Mucosa of gallbladder (tissue), 1 donor: Measurements from ENCODE around the gene GOLGA3. TPM values are rescaled to one million over a fixed set of nuclear protein-coding genes. Genes with fewer than 3 reads are reported as not detected.

ENCODE experiments used
- DNase-seq: peaks from one replicate; pipeline ENCODE4 v3.0.0-alpha.2; 2020; ENCODE audit warnings: low spot score
- total RNA-seq: library from RNA; stranded (reverse); gene quantifications from one replicate; pipeline ENCODE4 v1.2.1, GENCODE V29; 2021
- donor health status: DM: no; HTN: no; CAD: no.

Gene GOLGA3
- total RNA-seq, 1 donor from 2014 or later, result 72.2 TPM

DNA sequence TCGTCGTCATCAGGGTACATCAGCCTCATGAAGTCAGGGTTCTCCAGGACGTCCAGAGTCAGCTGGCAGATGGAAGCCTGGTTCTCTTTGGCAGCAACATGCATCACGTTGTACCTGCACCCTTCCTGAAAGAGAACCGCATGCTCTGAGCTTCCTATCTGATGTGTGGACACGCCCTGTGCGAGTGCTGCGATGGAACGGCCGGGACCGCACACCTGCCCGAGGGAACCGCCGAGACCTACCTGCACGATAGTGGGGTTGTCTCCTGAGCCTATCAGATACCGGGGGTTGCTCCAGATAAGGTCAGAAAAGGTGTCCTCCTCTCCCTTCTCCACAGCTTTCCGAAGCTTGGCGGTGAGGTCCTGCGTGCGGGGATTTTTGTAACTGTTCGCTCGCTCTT is 80.8 kb downstream of the GOLGA3 start:
- DNase-seq, result no peak

- no peak for DNase-seq
Observed at GRCh38 chr12:132747395-132747794, 81.3 kb downstream of the GOLGA3 start.

- DNase-seq, result no peak
Observed at GRCh38 chr12:132746613-132747012, 82.1 kb downstream of the GOLGA3 start.

DNA sequence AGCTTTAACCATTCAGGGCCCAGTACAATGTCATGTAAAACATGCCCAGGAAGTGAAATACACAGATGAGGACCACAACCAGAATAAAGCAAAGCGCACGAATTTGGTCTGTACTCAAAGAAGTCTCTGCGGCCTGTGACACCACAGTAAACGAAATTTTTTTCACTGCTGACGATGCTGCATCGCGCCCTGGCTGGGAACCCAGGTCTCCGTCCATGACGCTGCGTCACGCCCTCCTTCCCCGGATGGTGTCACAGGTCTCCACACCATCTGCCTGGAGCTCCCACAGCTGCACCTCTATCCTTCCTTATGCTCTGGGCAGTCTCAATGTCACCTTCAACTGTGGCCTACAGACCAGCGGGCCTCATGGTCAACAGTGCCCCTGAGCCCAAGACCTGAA is 84.8 kb downstream of the GOLGA3 start:
- no peak for DNase-seq

DNA sequence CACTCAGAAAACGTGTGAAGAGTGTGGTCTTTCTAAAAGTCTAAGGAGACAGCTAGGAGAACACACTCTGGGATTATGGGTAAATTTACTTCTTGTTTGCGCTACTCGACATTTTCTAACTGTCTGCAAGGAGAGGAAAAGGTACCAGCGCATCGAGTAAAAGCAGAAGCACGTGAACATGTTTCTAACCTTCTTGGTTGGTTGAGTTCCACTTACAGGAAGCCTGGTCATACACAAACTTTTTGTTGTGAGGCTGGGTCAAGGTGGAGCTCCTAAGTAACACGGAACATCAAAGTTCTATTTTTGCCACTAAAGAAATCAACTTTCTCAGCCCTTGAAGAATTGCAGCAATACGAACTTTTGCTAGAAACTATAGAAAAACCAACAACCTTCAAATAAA is 87.0 kb downstream of the GOLGA3 start:
- no peak for DNase-seq

GRCh38 chr12:132740652-132741051 is 88.0 kb downstream of the GOLGA3 start:
- no peak for DNase-seq

DNA sequence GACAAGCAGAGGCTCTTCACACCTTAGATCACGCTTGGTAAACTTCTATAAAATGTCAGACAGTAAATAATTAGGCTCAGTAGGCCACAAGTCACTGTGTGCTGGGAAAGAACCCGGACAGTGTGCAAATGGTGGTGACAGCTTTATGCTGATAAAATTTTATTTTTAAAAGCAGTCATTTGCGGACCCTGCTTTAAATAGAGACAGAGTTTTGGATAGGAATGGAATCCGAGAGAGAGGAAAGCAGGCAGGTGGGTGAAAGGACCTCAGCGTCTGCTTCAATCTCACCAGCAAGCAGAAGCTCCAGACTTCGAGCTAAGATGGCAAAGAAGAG is 88.4 kb downstream of the GOLGA3 start:
- DNase-seq, result no peak

DNA sequence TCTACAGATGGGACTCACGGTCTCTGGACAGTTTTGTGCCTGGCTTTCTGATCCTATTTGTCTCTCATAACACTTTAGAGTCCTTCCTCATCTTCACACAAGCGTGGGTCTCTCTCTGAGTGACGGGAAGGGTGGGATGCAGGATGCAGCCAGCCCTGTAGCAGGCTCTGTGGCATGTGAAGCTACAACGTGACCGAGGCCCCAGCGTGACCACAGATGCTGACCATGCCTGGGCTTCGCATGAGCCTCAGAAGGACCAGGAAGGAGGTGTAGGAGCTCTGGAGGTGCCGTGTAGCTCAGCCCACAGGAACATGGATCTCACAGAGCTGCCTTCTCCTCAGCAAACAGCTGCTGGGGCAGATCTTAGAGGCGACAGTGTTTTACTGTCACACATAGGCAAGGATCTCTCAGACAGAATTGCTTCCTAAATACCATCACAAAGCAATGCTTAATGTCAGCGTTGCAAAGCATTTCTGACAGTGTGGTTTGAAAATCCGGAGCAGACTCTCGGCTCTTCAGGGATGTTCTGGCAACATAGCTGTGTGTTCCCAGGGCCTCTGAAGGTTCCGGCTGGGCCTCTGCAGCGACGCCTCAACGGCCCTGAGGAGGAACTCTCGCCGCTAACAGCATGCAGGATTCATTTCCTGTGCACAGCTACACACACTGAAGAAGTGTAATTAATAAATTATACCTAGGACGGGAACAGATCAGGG is 88.9 kb downstream of the GOLGA3 start:
- DNase-seq, result no peak

GRCh38 chr12:132736913-132737312 is 91.8 kb downstream of the GOLGA3 start:
- DNase-seq, result no peak

DNA sequence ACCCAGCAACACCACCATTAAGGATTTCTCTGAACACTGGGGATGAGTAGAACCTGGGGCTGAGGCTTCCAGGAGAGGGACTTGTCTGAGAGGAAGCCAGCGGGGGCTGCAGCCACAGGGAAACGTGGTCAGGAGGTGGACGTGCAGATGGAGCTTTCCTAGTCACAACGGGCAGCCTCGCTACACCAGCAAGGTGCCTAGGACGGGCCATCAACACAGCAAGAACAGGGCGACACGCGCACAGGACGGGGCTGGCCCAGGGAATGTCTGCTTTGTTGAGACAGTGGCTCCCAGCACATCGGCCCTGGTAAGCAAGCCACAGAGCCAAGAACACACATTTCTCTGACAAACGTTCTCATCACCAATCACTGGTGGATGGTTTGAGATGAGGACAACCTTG is 92.3 kb downstream of the GOLGA3 start:
- DNase-seq, result no peak

DNA sequence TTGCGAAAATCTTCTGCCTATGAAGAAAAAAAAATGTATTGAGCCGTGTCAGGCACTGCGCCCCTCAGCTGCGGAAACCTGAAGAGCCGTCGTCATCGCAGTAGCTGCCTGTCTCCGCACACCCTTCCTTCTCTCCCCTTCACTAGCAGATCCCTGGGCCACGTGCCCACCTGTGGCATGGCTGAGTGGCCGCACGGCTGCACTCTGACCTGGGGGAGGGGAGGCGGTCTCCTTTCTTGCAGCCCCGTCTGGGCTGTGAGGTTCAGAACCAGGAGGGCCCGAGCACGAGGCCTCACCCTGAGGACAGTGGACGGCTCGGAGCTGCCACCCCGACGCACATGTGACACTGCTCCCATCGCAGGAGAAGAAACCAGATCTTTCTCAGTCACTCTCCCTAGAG is 93.2 kb downstream of the GOLGA3 start:
- DNase-seq, result no peak

- DNase-seq, result no peak
Observed at GRCh38 chr12:132734206-132734605, 94.5 kb downstream of the GOLGA3 start.

DNA sequence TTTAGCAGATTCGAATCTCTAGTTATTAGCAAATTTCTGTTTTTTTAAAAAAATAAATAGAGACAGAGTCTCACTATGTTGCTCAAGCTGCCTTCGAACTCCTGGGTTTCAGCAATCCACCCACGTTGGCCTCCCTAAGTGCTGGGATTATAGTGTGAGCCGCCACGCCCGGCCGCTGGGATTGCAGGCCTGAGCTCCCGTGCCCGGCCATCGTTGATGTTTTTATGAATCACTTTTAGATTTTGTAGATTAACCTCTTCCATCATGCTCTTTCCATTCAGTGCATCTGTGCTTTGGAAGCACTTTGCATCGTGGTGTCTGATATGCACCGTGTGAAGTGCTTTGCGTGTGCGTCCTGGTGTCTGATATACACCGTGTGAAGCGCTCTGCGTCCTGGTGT is 97.1 kb downstream of the GOLGA3 start:
- no peak for DNase-seq

DNA sequence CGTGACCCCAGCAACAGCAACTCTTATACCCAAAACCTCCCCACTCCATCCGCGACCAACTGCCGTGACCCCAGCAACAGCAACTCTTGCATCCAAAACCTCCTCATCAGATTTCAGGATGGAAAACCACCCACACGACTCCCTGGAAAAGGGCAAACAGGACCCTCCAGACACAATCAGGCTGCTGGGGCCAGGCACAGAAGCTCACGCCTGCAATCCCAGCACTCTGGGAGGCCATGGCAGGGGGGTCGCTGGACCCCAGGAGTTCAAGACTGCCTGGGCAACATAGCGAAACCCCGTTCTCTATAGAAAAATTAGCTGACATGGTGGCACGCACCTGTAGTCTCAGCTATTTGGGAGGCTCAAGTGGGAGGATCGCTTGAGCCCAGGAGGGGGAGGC is 98.3 kb downstream of the GOLGA3 start:
- DNase-seq, result no peak

GRCh38 chr12:132729541-132730320 is 98.9 kb downstream of the GOLGA3 start:
- DNase-seq, result no peak

DNA sequence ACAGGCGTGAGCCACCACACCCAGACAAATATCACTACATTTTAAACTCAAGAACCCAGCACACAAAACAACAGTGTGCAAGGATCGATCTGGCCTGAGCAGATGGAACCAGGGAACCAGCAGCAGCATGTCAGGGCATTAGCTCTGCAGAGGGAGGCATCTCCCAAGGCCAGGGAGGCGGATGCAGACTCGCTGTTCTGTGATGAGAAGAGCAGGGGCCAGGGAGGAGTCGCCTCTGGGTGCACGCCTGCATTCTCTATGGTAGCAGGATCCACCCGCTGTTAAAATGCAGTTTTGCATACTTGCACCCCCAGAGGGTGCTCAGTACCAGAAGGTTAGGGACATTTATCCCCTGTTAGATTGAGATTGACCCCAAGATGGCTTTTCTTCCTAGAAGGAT is 100.2 kb downstream of the GOLGA3 start:
- DNase-seq, result no peak

DNA sequence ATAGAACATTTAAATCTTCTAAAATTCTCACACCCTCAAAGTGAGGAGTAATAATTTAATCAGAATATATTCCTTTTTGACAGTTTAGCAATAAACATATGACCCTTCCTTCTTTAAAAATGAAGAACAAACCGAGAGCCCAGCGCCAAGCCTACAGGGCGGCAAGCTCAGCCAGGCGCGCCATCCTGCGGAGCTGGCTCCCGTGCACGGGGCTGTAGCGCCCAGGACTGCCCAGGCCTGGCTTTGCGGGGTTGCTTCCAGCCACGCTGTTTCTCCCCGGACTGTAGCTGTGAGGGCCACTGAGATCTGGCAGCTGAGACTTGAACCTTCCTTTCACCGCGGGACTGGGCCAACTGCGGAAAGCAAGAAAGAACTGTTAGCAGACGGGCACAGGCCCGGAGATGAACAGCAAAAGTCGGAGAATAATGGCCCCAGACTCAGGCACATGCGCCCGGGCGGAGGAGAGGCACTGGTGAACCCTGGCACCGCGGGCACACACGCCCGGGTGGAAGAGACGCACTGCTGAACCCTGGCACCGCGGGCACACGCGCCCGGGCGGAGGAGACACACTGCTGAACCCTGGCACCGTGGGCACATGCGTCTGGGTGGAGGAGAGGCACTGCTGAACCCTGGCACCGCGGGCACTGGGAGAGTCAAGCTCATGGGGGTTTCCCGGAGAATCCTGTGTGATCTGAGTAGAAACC is 101.4 kb downstream of the GOLGA3 start:
- no peak for DNase-seq

DNA sequence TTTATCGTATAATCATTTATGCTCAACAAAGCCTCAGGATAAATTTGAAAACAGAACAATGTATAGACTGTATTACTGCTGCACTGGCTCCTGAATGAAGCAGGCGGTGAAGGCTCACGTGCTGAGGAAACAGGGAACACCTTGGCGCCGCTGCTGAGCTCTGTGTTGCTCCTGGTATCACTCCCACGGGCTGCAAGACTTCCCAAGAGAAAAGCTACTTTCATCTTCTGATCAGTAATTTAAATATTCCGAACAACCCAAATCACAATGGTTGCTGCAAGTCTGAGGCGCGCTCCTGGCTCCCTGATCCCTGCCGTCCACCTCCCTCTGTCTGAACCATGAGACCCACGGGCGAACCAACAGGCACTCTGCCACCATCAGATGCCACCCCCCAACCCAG is 102.3 kb downstream of the GOLGA3 start:
- no peak for DNase-seq

DNA sequence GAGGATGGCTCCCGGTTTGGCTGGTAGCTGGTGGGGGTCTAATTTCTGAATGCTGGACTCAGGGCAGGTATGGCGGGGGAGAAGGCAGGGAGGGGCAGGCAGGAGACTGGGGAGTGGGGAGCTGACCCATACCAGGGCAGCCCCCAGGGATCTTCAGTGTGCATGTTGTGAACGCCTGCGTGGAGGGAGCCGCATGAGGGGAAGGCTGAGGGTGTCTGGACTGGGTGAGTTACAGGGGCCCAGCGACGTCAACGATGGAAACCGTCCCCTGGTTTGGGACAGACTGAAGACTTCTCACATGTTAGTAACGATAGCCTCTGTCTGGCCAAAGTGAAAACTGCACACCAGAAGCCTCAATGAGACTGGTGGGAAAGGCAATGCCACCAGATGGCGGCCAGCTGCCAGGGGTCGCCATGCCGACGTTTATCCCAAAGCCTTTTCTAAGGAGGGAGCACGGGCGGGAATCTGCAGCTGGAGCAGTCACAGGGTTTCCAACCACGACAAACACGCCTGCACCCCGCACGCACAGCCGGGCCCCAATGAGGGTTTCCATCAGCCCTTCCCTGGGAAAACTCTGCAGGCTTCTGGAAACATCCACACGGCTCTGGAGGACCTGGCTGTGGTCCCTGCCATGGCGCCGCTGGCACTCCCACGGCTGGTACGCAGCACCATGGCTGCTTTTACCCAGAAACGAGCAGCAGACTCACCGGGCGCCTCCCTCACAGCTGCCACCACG is 104.0 kb downstream of the GOLGA3 start:
- DNase-seq, result no peak

- no peak for DNase-seq
Observed at GRCh38 chr12:132723764-132724140, 104.9 kb downstream of the GOLGA3 start.

DNA sequence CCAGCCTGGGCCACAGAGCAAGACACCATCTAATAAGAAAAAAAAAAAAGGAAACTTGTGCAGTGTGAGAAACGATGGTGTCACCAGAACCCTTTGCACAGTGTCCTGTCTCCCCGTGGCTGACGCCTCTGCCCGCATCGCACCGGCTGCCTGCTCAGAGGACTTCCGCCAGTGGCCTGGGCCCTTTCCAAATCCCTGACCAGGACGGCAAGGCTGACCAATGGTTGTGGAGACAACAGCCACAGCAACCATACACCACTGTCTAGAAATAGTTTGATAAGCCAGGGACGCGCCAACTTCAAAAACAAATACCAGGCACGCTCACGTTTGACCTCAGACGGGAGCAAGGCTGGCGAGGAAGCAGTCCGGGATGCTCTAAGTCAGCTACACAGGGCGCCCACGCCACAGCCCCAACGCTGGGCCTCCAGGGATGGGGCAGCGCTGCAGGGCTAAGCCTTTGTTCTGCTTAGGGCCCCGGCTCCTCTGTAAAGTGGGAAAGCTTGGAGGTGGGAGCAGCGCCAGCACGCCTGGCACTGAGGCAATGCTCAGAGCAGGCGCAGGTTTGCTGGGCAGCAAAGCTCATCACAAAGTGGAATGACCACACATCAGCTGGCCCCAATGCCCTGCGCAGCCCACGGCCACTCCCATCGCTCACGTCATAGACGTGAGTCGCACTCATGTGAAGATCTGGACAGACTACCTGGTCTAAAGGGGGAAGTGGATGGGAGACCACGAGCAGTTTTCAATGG is 105.5 kb downstream of the GOLGA3 start:
- DNase-seq, result no peak
